Measurements from ENCODE around the gene CHORDC1. TPM values are rescaled to one million over a fixed set of nuclear protein-coding genes. Genes with fewer than 3 reads are reported as not detected.
A peak's percentile ranks its signal among the peaks of the same experiment; 100 is the strongest.

The CHORDC1 gene
- total and polyA plus RNA-seq, 2 of the 8 experiments (the other 6 are each of a cell fraction or from before 2014, with no cell fraction given) = 28.9 to 97.1 TPM

DNA sequence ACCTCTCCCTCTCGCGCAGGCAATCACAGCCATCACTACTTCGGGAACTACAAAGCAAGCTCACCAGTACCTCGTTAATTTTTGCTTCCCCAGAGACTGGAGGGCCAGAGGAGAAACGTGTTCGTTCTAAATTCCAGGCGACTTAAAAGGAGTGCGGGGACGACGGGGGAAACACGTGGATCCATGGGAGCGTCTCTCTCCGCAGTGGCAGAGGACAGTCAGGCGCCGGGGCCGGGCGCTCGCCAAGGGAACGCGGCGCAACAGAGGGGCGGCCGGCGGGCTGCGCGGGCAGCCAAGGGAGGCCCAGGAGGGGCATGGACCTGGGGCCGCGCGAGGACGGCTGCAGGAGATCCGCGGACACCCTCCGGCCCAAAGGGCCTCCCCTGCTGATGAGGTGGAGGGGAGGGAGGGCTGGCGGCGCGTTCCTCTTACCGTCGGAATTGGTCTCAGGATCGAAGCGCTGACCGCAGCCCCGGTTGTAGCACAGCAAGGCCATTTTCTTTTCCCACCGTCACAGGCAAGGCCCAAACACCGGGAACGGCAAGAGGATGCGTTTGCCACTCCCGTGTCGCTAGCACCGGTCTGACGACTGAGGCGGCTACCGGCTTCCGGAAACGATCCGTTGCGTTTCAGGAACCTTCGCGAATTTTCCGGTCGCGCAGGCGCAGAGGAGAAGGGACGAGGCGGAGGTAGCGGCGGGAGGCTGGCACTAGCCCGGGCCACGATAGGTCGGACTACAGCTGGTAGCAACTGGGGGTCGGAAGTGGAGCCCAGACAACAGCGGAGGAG lies at the start of gene CHORDC1 (continued):
- TF ChIP-seq HDAC2 (IDR thresholded peaks at IDR 0.05; ENCODE audit: borderline replicate concordance in 1 of 2, low read depth in 2 of 2, low read length in 2 of 2) (peak in 1 of 2 experiments; percentile 35; a peak in 1 of 4 replicates), SAP30 (IDR thresholded peaks at IDR 0.05; ENCODE audit: insufficient read depth, insufficient replicate concordance, low read length) (peak; percentile 59), SIN3A (conservative IDR thresholded peaks at IDR 0.05 in 1 of 2, IDR thresholded peaks at IDR 0.05 in 1 of 2; ENCODE audit: low read depth in 1 of 2, low read length in 2 of 2) (peak in 1 of 2 experiments; percentile 68; a peak in 1 of 4 replicates), BCL11A (IDR thresholded peaks at IDR 0.05; ENCODE audit: low read depth in 2 of 2, low read length in 2 of 2) (no peak), PHF8 (conservative IDR thresholded peaks at IDR 0.05; ENCODE audit: low read depth, low read length) (peak; percentile 74), JUND (IDR thresholded peaks at IDR 0.05; ENCODE audit: low read length) (no peak), CBX5 (IDR thresholded peaks at IDR 0.05; ENCODE audit: low read depth, low read length) (no peak), EGR1 (IDR thresholded peaks at IDR 0.05; ENCODE audit: borderline replicate concordance, low read depth, low read length) (no peak), RXRA (IDR thresholded peaks at IDR 0.05; ENCODE audit: insufficient read depth, low read depth, low read length) (no peak), GABPA (IDR thresholded peaks at IDR 0.05; ENCODE audit: borderline replicate concordance, insufficient read depth, low read length) (no peak), TCF12 (IDR thresholded peaks at IDR 0.05; ENCODE audit: low read depth, low read length) (no peak), BACH1 (IDR thresholded peaks at IDR 0.05; ENCODE audit: low read length) (no peak), CBX8 (IDR thresholded peaks at IDR 0.05; ENCODE audit: borderline replicate concordance, low read depth, low read length) (no peak), RBBP5 (IDR thresholded peaks at IDR 0.05; ENCODE audit: borderline replicate concordance, low read depth, low read length) (peak; percentile 92; the same call in 1 of the 2 replicates), TAF7 (optimal IDR thresholded peaks at IDR 0.05; ENCODE audit: borderline replicate concordance, low read depth, low read length) (no peak), SP2 (IDR thresholded peaks at IDR 0.05; ENCODE audit: low read length) (no peak), CEBPB (IDR thresholded peaks at IDR 0.05; ENCODE audit: low read depth, low read length) (no peak), SP4 (IDR thresholded peaks at IDR 0.05; ENCODE audit: low read length) (peak; percentile 61; the same call in 1 of the 2 replicates), KDM4A (IDR thresholded peaks at IDR 0.05; ENCODE audit: low read depth, low read length, severe bottlenecking) (peak; percentile 96), TBP (IDR thresholded peaks at IDR 0.05; ENCODE audit: low read depth, low read length) (peak; percentile 75; the same call in 1 of the 2 replicates)
- TF ChIP-seq, protein P1, sequence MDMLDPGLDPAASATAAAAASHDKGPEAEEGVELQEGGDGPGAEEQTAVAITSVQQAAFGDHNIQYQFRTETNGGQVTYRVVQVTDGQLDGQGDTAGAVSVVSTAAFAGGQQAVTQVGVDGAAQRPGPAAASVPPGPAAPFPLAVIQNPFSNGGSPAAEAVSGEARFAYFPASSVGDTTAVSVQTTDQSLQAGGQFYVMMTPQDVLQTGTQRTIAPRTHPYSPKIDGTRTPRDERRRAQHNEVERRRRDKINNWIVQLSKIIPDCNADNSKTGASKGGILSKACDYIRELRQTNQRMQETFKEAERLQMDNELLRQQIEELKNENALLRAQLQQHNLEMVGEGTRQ (IDR thresholded peaks at IDR 0.05; ENCODE audit: low read length) = no peak
- TF ChIP-seq, protein P2, sequence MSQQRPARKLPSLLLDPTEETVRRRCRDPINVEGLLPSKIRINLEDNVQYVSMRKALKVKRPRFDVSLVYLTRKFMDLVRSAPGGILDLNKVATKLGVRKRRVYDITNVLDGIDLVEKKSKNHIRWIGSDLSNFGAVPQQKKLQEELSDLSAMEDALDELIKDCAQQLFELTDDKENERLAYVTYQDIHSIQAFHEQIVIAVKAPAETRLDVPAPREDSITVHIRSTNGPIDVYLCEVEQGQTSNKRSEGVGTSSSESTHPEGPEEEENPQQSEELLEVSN (IDR thresholded peaks at IDR 0.05) = peak; percentile 26; the same call in 1 of the 2 replicates
